ENCODE results near the gene RAB7B. TPM values are rescaled to one million over a fixed set of nuclear protein-coding genes. Genes with fewer than 3 reads are reported as not detected.

RAB7B gene
- total RNA-seq, 1 donor from 2014 or later: 6.6 TPM

DNA sequence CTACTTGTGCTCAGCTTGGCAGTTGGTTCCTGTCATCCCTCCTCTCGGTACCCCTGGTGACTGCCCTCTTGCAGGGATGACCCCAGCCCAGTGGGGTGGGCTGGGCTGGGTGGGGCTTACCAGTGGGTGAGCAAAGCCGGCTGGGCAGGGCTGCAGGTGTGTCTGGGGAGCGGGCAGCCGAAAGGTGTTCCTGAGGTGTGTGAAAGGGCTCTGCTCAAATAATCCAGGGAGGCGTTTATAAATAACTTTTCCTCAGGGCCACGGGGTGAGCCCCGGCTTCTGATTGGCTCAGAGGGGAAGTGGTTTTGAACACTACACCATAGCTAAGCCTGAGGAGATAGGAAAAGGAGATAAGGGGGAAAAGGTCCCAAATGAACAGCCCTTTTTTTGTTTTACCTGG lies 60.0 kb downstream of the RAB7B start, which contains the start of gene SLC26A9:
Gene SLC26A9, minus strand, starts transcription at position 212 of the 400 bp plus-strand sequence. CDS start 7,636 bp downstream, outside the sequence.
- TF ChIP-seq, protein P1, sequence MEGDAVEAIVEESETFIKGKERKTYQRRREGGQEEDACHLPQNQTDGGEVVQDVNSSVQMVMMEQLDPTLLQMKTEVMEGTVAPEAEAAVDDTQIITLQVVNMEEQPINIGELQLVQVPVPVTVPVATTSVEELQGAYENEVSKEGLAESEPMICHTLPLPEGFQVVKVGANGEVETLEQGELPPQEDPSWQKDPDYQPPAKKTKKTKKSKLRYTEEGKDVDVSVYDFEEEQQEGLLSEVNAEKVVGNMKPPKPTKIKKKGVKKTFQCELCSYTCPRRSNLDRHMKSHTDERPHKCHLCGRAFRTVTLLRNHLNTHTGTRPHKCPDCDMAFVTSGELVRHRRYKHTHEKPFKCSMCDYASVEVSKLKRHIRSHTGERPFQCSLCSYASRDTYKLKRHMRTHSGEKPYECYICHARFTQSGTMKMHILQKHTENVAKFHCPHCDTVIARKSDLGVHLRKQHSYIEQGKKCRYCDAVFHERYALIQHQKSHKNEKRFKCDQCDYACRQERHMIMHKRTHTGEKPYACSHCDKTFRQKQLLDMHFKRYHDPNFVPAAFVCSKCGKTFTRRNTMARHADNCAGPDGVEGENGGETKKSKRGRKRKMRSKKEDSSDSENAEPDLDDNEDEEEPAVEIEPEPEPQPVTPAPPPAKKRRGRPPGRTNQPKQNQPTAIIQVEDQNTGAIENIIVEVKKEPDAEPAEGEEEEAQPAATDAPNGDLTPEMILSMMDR (IDR thresholded peaks at IDR 0.05; ENCODE audit: insufficient read depth, low read depth, low read length): no peak
- TF ChIP-seq EZH2 (IDR thresholded peaks at IDR 0.05; ENCODE audit: insufficient read depth, low read length): no peak
- H3K9me3 Mint-ChIP-seq (ENCODE audit: unreplicated experiment): peaks cover 2% of the 10 kb centered on the region
- no peaks in the 10 kb centered on the region for H3K36me3 Mint-ChIP-seq (ENCODE audit: low read depth, unreplicated experiment)
- no peaks in the 10 kb centered on the region for H3K36me3 ChIP-seq (ENCODE audit: insufficient read depth, low read length)
- H3K79me2 ChIP-seq (ENCODE audit: insufficient read depth, low read length): no peaks in the 10 kb centered on the region
- no peak within 1 kb of the TSS for H2AFZ ChIP-seq (ENCODE audit: low read depth, low read length)
- H3K4me3 ChIP-seq (ENCODE audit: insufficient read depth, low read depth, low read length): no peak within 1 kb of the TSS
- H4K20me1 ChIP-seq (ENCODE audit: insufficient read depth, low read length): no peaks in the 10 kb centered on the region
- H3K9ac ChIP-seq (ENCODE audit: low read length): no peak within 1 kb of the TSS
- peaks cover 46% of the 10 kb centered on the region for H3K27me3 ChIP-seq (ENCODE audit: insufficient read depth, low read length)
- peaks cover 3% of the 10 kb centered on the region for H3K4me1 Mint-ChIP-seq (ENCODE audit: low read depth, unreplicated experiment)
- H3K4me3 Mint-ChIP-seq (ENCODE audit: unreplicated experiment): no peak within 1 kb of the TSS
- no peak within 1 kb of the TSS for H3K27ac ChIP-seq (ENCODE audit: low read depth, low read length)
- no peaks in the 10 kb centered on the region for H3K9me3 ChIP-seq (ENCODE audit: insufficient read depth, low read depth, low read length)
- no peak for DNase-seq (ENCODE audit: low read depth)
- no peak for FAIRE-seq
- no peaks in the 10 kb centered on the region for H3K4me1 ChIP-seq (ENCODE audit: insufficient read depth, low read length)
- H3K4me2 ChIP-seq (ENCODE audit: low read length): no peak within 1 kb of the TSS
- H3K27ac Mint-ChIP-seq (ENCODE audit: unreplicated experiment): no peak within 1 kb of the TSS
- H3K27me3 Mint-ChIP-seq (ENCODE audit: low read depth, unreplicated experiment): peaks cover 71% of the 10 kb centered on the region

DNA sequence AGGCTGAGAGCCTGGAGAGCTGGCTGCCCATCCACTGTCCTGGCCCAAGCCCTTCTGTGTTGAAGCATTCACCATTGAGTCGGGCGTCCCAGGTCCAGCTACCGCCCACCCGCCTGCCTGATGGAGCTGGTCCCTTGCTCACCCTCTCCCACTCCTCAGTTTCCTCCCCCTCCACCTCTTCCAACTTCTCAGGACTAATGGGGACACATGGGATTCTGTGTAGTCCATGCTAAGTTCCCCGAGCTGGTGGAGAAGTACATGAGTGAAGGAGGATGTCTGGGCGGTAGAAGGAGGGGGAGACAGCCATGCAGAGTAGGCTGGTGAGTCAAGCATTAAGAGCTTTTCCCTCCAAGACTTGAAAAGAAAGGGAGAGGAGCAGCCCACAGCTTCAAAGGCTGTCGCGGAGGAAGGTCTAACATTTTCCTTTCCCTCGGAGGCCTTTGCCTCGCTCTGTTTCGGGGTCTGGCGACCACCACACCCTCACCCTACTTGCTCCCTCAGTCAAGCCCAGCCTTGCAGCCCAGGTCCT lies 60.5 kb downstream of the RAB7B start:
- Mint-ChIP-seq H3K9me3 (ENCODE audit: unreplicated experiment) (peaks cover 2% of the 10 kb centered on the region), H3K27ac (ENCODE audit: unreplicated experiment) (no peak overlapping the region), H3K4me3 (ENCODE audit: unreplicated experiment) (no peak overlapping the region), H3K36me3 (ENCODE audit: low read depth, unreplicated experiment) (no peaks in the 10 kb centered on the region), H3K27me3 (ENCODE audit: low read depth, unreplicated experiment) (peaks cover 66% of the 10 kb centered on the region), H3K4me1 (ENCODE audit: low read depth, unreplicated experiment) (peaks cover 3% of the 10 kb centered on the region)
- Histone ChIP-seq H3K4me1 (ENCODE audit: insufficient read depth, low read length) (no peaks in the 10 kb centered on the region), H3K27me3 (ENCODE audit: insufficient read depth, low read length) (peaks cover 46% of the 10 kb centered on the region), H3K9me3 (ENCODE audit: insufficient read depth, low read depth, low read length) (no peaks in the 10 kb centered on the region), H4K20me1 (ENCODE audit: insufficient read depth, low read length) (no peaks in the 10 kb centered on the region), H3K4me2 (ENCODE audit: low read length) (no peak overlapping the region), H2AFZ (ENCODE audit: low read depth, low read length) (no peak overlapping the region), H3K9ac (ENCODE audit: low read length) (no peak overlapping the region), H3K27ac (ENCODE audit: low read depth, low read length) (no peak overlapping the region), H3K4me3 (ENCODE audit: insufficient read depth, low read depth, low read length) (no peak overlapping the region), H3K79me2 (ENCODE audit: insufficient read depth, low read length) (no peaks in the 10 kb centered on the region), H3K36me3 (ENCODE audit: insufficient read depth, low read length) (no peaks in the 10 kb centered on the region)
- DNase-seq (ENCODE audit: low read depth) (no peak), FAIRE-seq (no peak)
- TF ChIP-seq, protein P1 (IDR thresholded peaks at IDR 0.05; ENCODE audit: insufficient read depth, low read depth, low read length): no peak
- TF ChIP-seq EZH2 (IDR thresholded peaks at IDR 0.05; ENCODE audit: insufficient read depth, low read length): no peak

DNA sequence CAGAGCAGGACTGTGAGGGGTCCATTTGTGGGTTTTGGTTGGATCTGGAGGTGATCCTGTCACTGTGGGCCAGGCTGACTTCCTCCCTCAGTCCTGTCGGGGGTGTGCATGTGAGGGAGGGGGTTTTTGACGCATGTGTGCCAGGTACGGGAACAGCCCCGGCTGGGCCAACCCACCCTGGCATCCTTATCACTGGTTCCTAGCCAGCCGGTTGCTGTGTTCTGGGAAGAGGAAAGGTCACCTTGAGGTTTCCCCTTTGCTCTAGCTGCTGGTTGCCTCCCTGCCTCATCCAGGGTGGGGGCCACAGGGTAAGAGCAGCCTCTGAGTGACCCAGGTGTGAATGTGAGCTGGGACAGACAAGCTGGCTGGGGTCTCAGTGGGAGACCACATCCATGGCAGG lies 62.5 kb downstream of the RAB7B start:
- H3K36me3 Mint-ChIP-seq (ENCODE audit: low read depth, unreplicated experiment): no peaks in the 10 kb centered on the region
- TF ChIP-seq, protein P1 (IDR thresholded peaks at IDR 0.05; ENCODE audit: insufficient read depth, low read depth, low read length): no peak

More for the DNA sequence above, 62.5 kb downstream of the RAB7B start:
- no peak overlapping the region for H3K4me3 Mint-ChIP-seq (ENCODE audit: unreplicated experiment)
- H3K9me3 Mint-ChIP-seq (ENCODE audit: unreplicated experiment): no peaks in the 10 kb centered on the region
- H3K36me3 ChIP-seq (ENCODE audit: insufficient read depth, low read length): no peaks in the 10 kb centered on the region
- H3K27me3 ChIP-seq (ENCODE audit: insufficient read depth, low read length): peaks cover 32% of the 10 kb centered on the region
- H2AFZ ChIP-seq (ENCODE audit: low read depth, low read length): no peak overlapping the region
- DNase-seq (ENCODE audit: low read depth): no peak
- no peak overlapping the region for H3K4me2 ChIP-seq (ENCODE audit: low read length)
- peaks cover 47% of the 10 kb centered on the region for H3K27me3 Mint-ChIP-seq (ENCODE audit: low read depth, unreplicated experiment)
- H3K27ac Mint-ChIP-seq (ENCODE audit: unreplicated experiment): no peak overlapping the region
- no peak overlapping the region for H3K9ac ChIP-seq (ENCODE audit: low read length)
- FAIRE-seq: no peak
- no peak overlapping the region for H3K4me3 ChIP-seq (ENCODE audit: insufficient read depth, low read depth, low read length)
- no peaks in the 10 kb centered on the region for H4K20me1 ChIP-seq (ENCODE audit: insufficient read depth, low read length)
- peaks cover 8% of the 10 kb centered on the region for H3K4me1 ChIP-seq (ENCODE audit: insufficient read depth, low read length)
- no peaks in the 10 kb centered on the region for H3K79me2 ChIP-seq (ENCODE audit: insufficient read depth, low read length)
- H3K27ac ChIP-seq (ENCODE audit: low read depth, low read length): no peak overlapping the region
- H3K9me3 ChIP-seq (ENCODE audit: insufficient read depth, low read depth, low read length): no peaks in the 10 kb centered on the region
- H3K4me1 Mint-ChIP-seq (ENCODE audit: low read depth, unreplicated experiment): peaks cover 13% of the 10 kb centered on the region

All from astrocyte (in vitro differentiated cells and primary cell).